ENCODE measurements around the gene RBM4. TPM values are rescaled to one million over a fixed set of nuclear protein-coding genes. Genes with fewer than 3 reads are reported as not detected.

The RBM4 gene
- total RNA-seq, 1 experiment from 2014 or later, result 94.4 TPM

DNA sequence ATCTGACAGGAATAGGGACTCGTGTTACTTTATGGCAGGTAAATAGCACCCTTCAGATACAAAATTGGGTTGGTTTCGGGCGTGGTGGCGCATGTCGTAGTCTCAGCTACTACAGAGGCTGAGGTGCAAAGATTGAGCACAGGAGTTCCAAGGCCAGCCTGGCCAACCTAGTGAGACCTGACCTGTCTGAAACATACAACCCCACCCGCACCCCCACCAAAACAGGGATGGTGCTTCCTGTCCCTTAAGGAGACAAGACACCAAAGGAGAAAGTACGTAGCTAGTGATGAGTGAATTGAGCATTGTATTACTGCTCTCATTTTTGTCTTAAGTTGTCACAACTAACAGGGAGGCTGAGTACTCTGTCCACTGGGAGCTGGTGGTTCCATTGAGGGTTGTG, 14.1 kb downstream of the RBM4 start:
- peaks cover 27 to 32% of the 10 kb centered on the region in 2 experiments for H3K36me3 ChIP-seq (ENCODE audit: control insufficient read depth in 1 of 2, insufficient read depth in 2 of 2, low read length in 2 of 2)
- H3K27me3 ChIP-seq (ENCODE audit: insufficient read depth, low read length), result no peaks in the 10 kb centered on the region
- DNase-seq (ENCODE audit: low read depth, low spot score) (no peak), ATAC-seq (no peak)
- no peaks in the 10 kb centered on the region for H3K9me3 ChIP-seq (ENCODE audit: control insufficient read depth in 1 of 2, insufficient read depth in 1 of 2, low read depth in 1 of 2, low read length in 2 of 2)
- H3K4me2 ChIP-seq (ENCODE audit: low read length), result peak overlapping the region; percentile 21; the same call in 1 of the 2 replicates
- no peaks in the 10 kb centered on the region for H3K9me2 ChIP-seq (ENCODE audit: insufficient read depth)
- H4K20me1 ChIP-seq (ENCODE audit: insufficient read depth), result peaks cover 4% of the 10 kb centered on the region; the same call in 1 of the 2 replicates
- H3K9ac ChIP-seq (ENCODE audit: low read length), result no peak overlapping the region
- H3K27ac ChIP-seq (ENCODE audit: low read depth, low read length), result no peak overlapping the region
- POLR2A ChIA-PET, result interaction anchor here (1.1 kb wide), 1 partner anchor 25 kb away, joined by 3 read pairs; the partner anchor contains the start of gene RBM4B
- CTCF ChIA-PET, result no interaction called here
- H2AFZ ChIP-seq (ENCODE audit: low read depth, low read length, poor library complexity, severe bottlenecking), result no peak overlapping the region
- H3K79me2 ChIP-seq (ENCODE audit: insufficient read depth, low read length), result peaks cover 96% of the 10 kb centered on the region
- RAD21 ChIA-PET (ENCODE audit: low non-redundant PET in 1 of 2, low total read pairs in 2 of 2, uncharacterized antibody in 2 of 2, unreplicated experiment in 2 of 2), result no interaction called here
- TF ChIP-seq, protein P1, sequence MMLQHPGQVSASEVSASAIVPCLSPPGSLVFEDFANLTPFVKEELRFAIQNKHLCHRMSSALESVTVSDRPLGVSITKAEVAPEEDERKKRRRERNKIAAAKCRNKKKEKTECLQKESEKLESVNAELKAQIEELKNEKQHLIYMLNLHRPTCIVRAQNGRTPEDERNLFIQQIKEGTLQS (IDR thresholded peaks at IDR 0.05), result no peak
- TF ChIP-seq TCF7L2 (IDR thresholded peaks at IDR 0.05; ENCODE audit: borderline replicate concordance, extremely low read depth, insufficient read depth, insufficient read length) (no peak), YY1 (IDR thresholded peaks at IDR 0.05; ENCODE audit: extremely low read depth, insufficient replicate concordance, low read depth, low read length) (no peak), ZFX (IDR thresholded peaks at IDR 0.05) (no peak), EZH2 (IDR thresholded peaks at IDR 0.05) (no peak), EGR1 (IDR thresholded peaks at IDR 0.05; ENCODE audit: low read depth) (no peak), POLR2AphosphoS5 (IDR thresholded peaks at IDR 0.05; ENCODE audit: low read depth, low read length) (no peak), JUND (IDR thresholded peaks at IDR 0.05) (no peak), FOSL1 (IDR thresholded peaks at IDR 0.05; ENCODE audit: low read depth) (no peak), SRF (IDR thresholded peaks at IDR 0.05; ENCODE audit: low read depth) (no peak), SIN3A (IDR thresholded peaks at IDR 0.05; ENCODE audit: low read depth) (no peak), EZH2phosphoT487 (IDR thresholded peaks at IDR 0.05; ENCODE audit: borderline replicate concordance) (no peak)
- TF ChIP-seq, protein P2, sequence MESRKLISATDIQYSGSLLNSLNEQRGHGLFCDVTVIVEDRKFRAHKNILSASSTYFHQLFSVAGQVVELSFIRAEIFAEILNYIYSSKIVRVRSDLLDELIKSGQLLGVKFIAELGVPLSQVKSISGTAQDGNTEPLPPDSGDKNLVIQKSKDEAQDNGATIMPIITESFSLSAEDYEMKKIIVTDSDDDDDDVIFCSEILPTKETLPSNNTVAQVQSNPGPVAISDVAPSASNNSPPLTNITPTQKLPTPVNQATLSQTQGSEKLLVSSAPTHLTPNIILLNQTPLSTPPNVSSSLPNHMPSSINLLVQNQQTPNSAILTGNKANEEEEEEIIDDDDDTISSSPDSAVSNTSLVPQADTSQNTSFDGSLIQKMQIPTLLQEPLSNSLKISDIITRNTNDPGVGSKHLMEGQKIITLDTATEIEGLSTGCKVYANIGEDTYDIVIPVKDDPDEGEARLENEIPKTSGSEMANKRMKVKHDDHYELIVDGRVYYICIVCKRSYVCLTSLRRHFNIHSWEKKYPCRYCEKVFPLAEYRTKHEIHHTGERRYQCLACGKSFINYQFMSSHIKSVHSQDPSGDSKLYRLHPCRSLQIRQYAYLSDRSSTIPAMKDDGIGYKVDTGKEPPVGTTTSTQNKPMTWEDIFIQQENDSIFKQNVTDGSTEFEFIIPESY (IDR thresholded peaks at IDR 0.05; ENCODE audit: extremely low read depth, insufficient replicate concordance, low read length), result no peak
- TF ChIP-seq, protein P3, sequence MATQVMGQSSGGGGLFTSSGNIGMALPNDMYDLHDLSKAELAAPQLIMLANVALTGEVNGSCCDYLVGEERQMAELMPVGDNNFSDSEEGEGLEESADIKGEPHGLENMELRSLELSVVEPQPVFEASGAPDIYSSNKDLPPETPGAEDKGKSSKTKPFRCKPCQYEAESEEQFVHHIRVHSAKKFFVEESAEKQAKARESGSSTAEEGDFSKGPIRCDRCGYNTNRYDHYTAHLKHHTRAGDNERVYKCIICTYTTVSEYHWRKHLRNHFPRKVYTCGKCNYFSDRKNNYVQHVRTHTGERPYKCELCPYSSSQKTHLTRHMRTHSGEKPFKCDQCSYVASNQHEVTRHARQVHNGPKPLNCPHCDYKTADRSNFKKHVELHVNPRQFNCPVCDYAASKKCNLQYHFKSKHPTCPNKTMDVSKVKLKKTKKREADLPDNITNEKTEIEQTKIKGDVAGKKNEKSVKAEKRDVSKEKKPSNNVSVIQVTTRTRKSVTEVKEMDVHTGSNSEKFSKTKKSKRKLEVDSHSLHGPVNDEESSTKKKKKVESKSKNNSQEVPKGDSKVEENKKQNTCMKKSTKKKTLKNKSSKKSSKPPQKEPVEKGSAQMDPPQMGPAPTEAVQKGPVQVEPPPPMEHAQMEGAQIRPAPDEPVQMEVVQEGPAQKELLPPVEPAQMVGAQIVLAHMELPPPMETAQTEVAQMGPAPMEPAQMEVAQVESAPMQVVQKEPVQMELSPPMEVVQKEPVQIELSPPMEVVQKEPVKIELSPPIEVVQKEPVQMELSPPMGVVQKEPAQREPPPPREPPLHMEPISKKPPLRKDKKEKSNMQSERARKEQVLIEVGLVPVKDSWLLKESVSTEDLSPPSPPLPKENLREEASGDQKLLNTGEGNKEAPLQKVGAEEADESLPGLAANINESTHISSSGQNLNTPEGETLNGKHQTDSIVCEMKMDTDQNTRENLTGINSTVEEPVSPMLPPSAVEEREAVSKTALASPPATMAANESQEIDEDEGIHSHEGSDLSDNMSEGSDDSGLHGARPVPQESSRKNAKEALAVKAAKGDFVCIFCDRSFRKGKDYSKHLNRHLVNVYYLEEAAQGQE (IDR thresholded peaks at IDR 0.05; ENCODE audit: low read depth), result no peak
- TF ChIP-seq, protein P4, sequence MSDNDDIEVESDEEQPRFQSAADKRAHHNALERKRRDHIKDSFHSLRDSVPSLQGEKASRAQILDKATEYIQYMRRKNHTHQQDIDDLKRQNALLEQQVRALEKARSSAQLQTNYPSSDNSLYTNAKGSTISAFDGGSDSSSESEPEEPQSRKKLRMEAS (IDR thresholded peaks at IDR 0.05), result no peak
- TF ChIP-seq, protein P5, sequence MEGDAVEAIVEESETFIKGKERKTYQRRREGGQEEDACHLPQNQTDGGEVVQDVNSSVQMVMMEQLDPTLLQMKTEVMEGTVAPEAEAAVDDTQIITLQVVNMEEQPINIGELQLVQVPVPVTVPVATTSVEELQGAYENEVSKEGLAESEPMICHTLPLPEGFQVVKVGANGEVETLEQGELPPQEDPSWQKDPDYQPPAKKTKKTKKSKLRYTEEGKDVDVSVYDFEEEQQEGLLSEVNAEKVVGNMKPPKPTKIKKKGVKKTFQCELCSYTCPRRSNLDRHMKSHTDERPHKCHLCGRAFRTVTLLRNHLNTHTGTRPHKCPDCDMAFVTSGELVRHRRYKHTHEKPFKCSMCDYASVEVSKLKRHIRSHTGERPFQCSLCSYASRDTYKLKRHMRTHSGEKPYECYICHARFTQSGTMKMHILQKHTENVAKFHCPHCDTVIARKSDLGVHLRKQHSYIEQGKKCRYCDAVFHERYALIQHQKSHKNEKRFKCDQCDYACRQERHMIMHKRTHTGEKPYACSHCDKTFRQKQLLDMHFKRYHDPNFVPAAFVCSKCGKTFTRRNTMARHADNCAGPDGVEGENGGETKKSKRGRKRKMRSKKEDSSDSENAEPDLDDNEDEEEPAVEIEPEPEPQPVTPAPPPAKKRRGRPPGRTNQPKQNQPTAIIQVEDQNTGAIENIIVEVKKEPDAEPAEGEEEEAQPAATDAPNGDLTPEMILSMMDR (IDR thresholded peaks at IDR 0.05 in 2 of 3, conservative IDR thresholded peaks at IDR 0.05 in 1 of 3; ENCODE audit: borderline replicate concordance in 1 of 3, insufficient read depth in 1 of 3, low read depth in 2 of 3, low read length in 2 of 3), result no peak
- no peak overlapping the region for H3K4me3 ChIP-seq (replicated peaks in 1 of 2; ENCODE audit: low read depth in 1 of 2, low read length in 2 of 2)
- intact Hi-C loops (cut with micrococcal nuclease), result no loop called here
- no TSS peak for BruUV-seq (replicated peaks)
- H3K4me1 ChIP-seq (ENCODE audit: control insufficient read depth in 1 of 2, insufficient read depth in 2 of 2, low read length in 2 of 2), result peaks cover 0 to 15% of the 10 kb centered on the region in 2 experiments; a peak in 2 of 4 replicates
